Smooth muscle cell (in vitro differentiated cells): ENCODE data around the gene UBAC1. TPM values are rescaled to one million over a fixed set of nuclear protein-coding genes. Genes with fewer than 3 reads are reported as not detected.

ENCODE experiments used
- DNase-seq: peaks from one replicate; lab custom pipeline; 2025; ENCODE audit not compliant: unreplicated experiment; lab: John Stamatoyannopoulos, UW
- H2AFZ ChIP-seq: fragments of 200-600 bp; sonication (generic); 2 replicates; pipeline ENCODE4 v1.6.0; 2016; ENCODE audit warnings: antibody characterized with exemption, low read depth, mild to moderate bottlenecking
- H3F3A ChIP-seq: fragments of 200-600 bp; sonication (generic); 2 replicates; pipeline ENCODE4 v1.6.0; 2017; ENCODE audit warnings: antibody characterized with exemption, low read depth
- H3K27ac ChIP-seq: fragments of 200-600 bp; sonication (generic); 2 replicates; pipeline ENCODE4 v1.5.1; 2016; ENCODE audit warnings: low read depth, mild to moderate bottlenecking
- H3K27me3 ChIP-seq: fragments of 200-600 bp; sonication (generic); 2 replicates; pipeline ENCODE4 v1.6.1; 2016; ENCODE audit warnings: low read depth, mild to moderate bottlenecking
- H3K36me3 ChIP-seq: fragments of 200-600 bp; sonication (generic); 2 replicates; pipeline ENCODE4 v1.5.1; 2016; ENCODE audit warnings: low read depth
- H3K4me1 ChIP-seq: fragments of 200-600 bp; sonication (generic); 2 replicates; pipeline ENCODE4 v1.5.1; 2016; ENCODE audit warnings: low read depth
- H3K4me2 ChIP-seq: fragments of 200-600 bp; sonication (generic); 2 replicates; pipeline ENCODE4 v1.6.0; 2016; ENCODE audit warnings: mild to moderate bottlenecking
- H3K4me3 ChIP-seq: fragments of 200-600 bp; sonication (generic); 2 replicates; pipeline ENCODE4 v1.5.1; 2016; ENCODE audit warnings: mild to moderate bottlenecking
- H3K79me2 ChIP-seq: fragments of 200-600 bp; sonication (generic); 2 replicates; pipeline ENCODE4 v1.6.0; 2016; ENCODE audit warnings: low read depth, mild to moderate bottlenecking
- H3K9ac ChIP-seq: fragments of 200-600 bp; sonication (generic); 2 replicates; pipeline ENCODE4 v1.6.0; 2016; ENCODE audit warnings: low read depth
- H3K9me3 ChIP-seq: fragments of 200-600 bp; sonication (generic); replicated peaks from 2 replicates; pipeline ENCODE4 v1.5.1; 2016; ENCODE audit warnings: low read depth
- H4K20me1 ChIP-seq: fragments of 200-600 bp; sonication (generic); 2 replicates; pipeline ENCODE4 v1.6.0; 2016; ENCODE audit warnings: low read depth
- WGBS: methylation state at CpG from one replicate; pipeline ENCODE4 v1.1.7; 2016; ENCODE audit warnings: low lambda C conversion rate; 5-methylcytosine and 5-hydroxymethylcytosine counted together
- polyA plus RNA-seq: library from polyadenylated mRNA; unstranded; fragments of >200 nt; fragmentation: Nextera tagmentation; extraction: Ambion mirVana; gene quantifications from 2 replicates; pipeline ENCODE4 v1.2.1, GENCODE V29; 2016
- total RNA-seq: library from RNA; depleted of rRNA; stranded (reverse); fragments of >200 nt; gene quantifications from 2 replicates; pipeline ENCODE4 v1.2.3, GENCODE V29; 2014
- TF ChIP-seq, protein P1 (sequence below): fragments of 200-600 bp; sonication (generic); IDR thresholded peaks from 2 replicates; pipeline ENCODE4 v1.5.1; 2017; ENCODE audit warnings: borderline replicate concordance, mild to moderate bottlenecking, antibody characterized with exemption; ENCODE audit not compliant: insufficient read depth, poor library complexity, severe bottlenecking

UBAC1 gene
- total and polyA plus RNA-seq, 2 experiments from 2014 or later: 35.3 to 43.5 TPM

DNA sequence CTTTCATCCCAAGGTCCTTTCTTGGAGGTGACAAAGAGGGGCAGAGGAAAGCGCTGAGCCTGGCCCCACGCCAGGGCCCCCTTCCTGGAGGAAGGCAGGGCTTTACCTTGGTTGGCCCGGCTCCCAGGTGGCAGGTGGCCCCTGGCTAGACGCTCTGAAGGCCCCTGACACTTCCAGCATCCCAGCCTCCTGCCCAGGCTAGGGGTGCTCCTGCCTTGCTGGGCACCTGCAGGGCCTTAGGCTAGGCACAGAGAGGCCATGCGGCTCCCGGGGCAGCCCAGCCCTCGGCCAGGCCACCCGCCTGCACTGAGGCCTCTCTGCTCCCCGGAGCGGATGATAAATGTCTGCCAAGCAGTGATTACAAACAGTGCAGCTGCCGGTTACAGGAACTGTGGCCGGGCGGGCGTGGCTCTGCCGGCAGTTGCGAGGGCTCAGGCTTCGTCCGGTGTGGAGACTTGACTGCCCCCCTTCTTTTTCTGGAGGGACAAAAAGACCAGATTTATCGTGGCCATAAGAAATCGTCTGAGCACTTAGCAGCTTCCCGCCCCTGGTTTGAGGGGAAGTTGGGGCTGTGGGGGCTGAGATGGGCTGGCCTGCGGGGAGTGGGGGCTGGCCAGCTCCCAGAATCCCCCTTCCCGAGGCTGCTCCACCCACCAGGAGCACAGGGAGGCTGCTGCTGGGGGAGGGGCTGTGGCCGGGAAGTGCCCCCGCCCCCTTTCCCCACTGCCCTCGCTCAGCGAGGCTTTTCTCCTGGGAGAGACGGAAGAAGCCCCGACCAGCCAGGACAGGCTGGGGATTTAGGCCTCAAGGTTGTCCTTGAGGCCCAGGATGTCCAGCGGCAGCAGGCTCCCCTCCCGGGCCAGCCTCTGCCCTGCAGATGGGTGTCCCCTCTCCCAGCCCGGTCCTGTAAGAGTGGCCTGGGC is 31.6 kb upstream of the UBAC1 start:
- H3K4me3 ChIP-seq: peak overlapping the region; percentile 26
- DNase-seq: peak; percentile 90
- 7% methylated on average over 25 of the region's 32 CpGs for WGBS

DNA sequence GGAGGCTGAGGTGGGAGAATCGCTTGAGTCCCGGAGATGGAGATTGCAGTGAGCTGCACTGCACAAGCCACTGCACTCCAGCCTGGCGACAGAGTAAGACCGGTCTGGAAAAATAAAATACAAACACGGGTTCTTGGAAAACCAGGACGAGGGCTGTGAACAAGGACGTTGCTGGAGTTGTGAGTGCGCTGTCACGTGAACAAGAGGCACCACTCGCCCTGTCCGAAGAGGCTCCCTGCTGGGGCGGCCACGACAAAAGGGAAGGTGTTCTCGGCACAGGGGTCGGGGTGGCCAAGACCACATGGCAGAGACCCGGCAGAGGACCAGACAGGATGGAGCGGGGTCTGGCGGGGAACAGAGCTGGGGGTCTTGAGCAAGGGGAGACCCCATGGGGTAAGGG is 30.6 kb upstream of the UBAC1 start:
- H3K79me2 ChIP-seq: no peaks in the 10 kb centered on the region
- no peak overlapping the region for H3K27ac ChIP-seq
- H3K4me3 ChIP-seq: no peak overlapping the region
- peak overlapping the region; percentile 55 for H3K4me2 ChIP-seq
- 85% methylated on average over 17 of the region's 18 CpGs for WGBS
- peaks cover 37% of the 10 kb centered on the region for H3K4me1 ChIP-seq
- no peaks in the 10 kb centered on the region for H3K9me3 ChIP-seq
- no peaks in the 10 kb centered on the region for H3K36me3 ChIP-seq
- H4K20me1 ChIP-seq: no peaks in the 10 kb centered on the region
- H3K9ac ChIP-seq: no peak overlapping the region
- TF ChIP-seq, protein P1, sequence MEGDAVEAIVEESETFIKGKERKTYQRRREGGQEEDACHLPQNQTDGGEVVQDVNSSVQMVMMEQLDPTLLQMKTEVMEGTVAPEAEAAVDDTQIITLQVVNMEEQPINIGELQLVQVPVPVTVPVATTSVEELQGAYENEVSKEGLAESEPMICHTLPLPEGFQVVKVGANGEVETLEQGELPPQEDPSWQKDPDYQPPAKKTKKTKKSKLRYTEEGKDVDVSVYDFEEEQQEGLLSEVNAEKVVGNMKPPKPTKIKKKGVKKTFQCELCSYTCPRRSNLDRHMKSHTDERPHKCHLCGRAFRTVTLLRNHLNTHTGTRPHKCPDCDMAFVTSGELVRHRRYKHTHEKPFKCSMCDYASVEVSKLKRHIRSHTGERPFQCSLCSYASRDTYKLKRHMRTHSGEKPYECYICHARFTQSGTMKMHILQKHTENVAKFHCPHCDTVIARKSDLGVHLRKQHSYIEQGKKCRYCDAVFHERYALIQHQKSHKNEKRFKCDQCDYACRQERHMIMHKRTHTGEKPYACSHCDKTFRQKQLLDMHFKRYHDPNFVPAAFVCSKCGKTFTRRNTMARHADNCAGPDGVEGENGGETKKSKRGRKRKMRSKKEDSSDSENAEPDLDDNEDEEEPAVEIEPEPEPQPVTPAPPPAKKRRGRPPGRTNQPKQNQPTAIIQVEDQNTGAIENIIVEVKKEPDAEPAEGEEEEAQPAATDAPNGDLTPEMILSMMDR: no peak
- peaks cover 6% of the 10 kb centered on the region for H3F3A ChIP-seq
- no peaks in the 10 kb centered on the region for H3K27me3 ChIP-seq
- no peak for DNase-seq
- no peak overlapping the region for H2AFZ ChIP-seq

More for the DNA sequence above, 31.6 kb upstream of the UBAC1 start:
- Histone ChIP-seq H3K79me2 (no peaks in the 10 kb centered on the region), H3K27me3 (no peaks in the 10 kb centered on the region), H4K20me1 (no peaks in the 10 kb centered on the region), H3K4me1 (peaks cover 37% of the 10 kb centered on the region), H3K9ac (no peak overlapping the region), H3K36me3 (no peaks in the 10 kb centered on the region), H2AFZ (peak overlapping the region; percentile 8), H3K4me2 (peak overlapping the region; percentile 55), H3K27ac (peak overlapping the region; percentile 42), H3K9me3 (no peaks in the 10 kb centered on the region), H3F3A (peaks cover 6% of the 10 kb centered on the region)
- TF ChIP-seq, protein P1: no peak

DNA sequence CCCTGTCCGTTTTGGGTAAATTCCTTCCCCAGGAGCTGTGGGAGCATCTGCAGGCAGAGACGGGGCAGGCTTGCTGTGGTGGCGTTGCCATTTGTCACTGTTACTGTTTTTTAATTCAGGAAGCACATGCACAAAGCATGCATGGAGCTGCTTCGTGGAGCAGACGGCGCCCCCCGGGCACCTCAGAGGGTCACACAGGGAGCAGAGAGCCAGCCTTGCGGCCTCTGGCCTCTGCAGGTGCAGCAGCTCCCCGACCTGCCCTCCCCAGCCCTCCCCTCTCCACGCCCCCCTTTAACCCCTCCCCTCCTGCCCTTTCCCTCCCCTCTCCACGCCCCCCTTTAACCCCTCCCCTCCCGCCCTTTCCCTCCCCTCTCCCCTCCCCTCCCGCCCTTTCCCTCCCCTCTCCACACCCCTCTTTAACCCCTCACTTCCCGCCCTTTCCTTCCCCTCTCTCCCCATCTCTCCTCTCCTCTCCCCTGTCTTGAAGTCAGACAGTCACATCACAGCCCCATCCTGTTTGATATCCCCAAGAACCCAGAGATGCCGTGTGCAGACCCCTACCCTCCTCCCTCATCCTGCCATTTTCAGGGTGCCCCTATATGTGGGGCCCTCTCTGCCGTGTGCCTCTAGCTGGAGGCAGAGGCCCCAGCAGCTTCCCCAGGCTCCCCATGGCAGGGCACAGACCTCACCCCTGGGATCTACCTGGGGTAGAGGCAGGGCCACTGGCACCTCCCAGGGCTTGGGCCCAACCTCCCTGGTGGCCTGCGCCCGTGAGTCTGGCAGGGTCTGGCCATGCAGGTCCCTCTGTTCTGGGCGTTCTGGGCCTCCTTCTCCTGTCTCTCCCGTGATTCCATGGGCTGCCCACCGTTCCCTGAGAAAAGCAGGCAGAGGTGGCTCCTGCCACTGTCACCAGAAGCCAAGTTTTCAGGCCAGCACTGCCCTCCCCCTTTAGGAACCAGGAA is 29.6 kb upstream of the UBAC1 start:
- H3K4me3 ChIP-seq: no peak overlapping the region

More for the DNA sequence above, 29.6 kb upstream of the UBAC1 start:
- Histone ChIP-seq H3K79me2 (no peaks in the 10 kb centered on the region), H4K20me1 (no peaks in the 10 kb centered on the region), H3K27ac (no peak overlapping the region), H3K36me3 (no peaks in the 10 kb centered on the region), H3F3A (peaks cover 6% of the 10 kb centered on the region), H3K4me1 (peaks cover 37% of the 10 kb centered on the region), H2AFZ (no peak overlapping the region), H3K4me2 (no peak overlapping the region), H3K9me3 (no peaks in the 10 kb centered on the region), H3K9ac (no peak overlapping the region), H3K27me3 (no peaks in the 10 kb centered on the region)
- no peak for DNase-seq
- TF ChIP-seq, protein P1: no peak
- WGBS: 87% methylated on average over 7 of the region's 21 CpGs
